Keratinocyte (primary cell): ENCODE measurements around the gene C20orf173. TPM values are rescaled to one million over a fixed set of nuclear protein-coding genes. Genes with fewer than 3 reads are reported as not detected.

Experiments used
- DNase-seq: peaks from one replicate; pipeline ENCODE4 v3.0.0-alpha.2; 2011; ENCODE audit warnings: low read depth, missing footprints, low spot score
- FAIRE-seq: peaks from 2 replicates; lab custom pipeline; 2011; peaks lifted over from hg19 to GRCh38; lab: Jason Lieb, UNC
- H2AFZ ChIP-seq: 2 replicates; pipeline ENCODE4 v1.6.0; 2012; ENCODE audit warnings: low read length, control low read depth, inconsistent platforms; ENCODE audit not compliant: control insufficient read depth
- H3K27ac ChIP-seq: 2 replicates; pipeline ENCODE4 v1.5.1; 2011; ENCODE audit warnings: low read length; ENCODE audit not compliant: control insufficient read depth, insufficient read depth
- H3K27me3 ChIP-seq: 3 replicates; pipeline ENCODE4 v1.6.0; 2011; ENCODE audit warnings: low read length; ENCODE audit not compliant: control insufficient read depth, insufficient read depth; ENCODE audit errors: extremely low read depth
- H3K36me3 ChIP-seq, 2 experiments: 2 replicates in 1 of 2; 3 replicates in 1 of 2; pipeline ENCODE4 v1.5.1; 2011; ENCODE audit warnings: low read length in 2 of 2, mild to moderate bottlenecking in 1 of 2; ENCODE audit not compliant: control insufficient read depth in 2 of 2, insufficient read depth in 2 of 2; ENCODE audit errors: extremely low read depth in 1 of 2
- H3K4me1 ChIP-seq: 3 replicates; pipeline ENCODE4 v1.5.1; 2011; ENCODE audit warnings: low read length; ENCODE audit not compliant: control insufficient read depth, insufficient read depth; ENCODE audit errors: extremely low read depth
- H3K4me2 ChIP-seq: 3 replicates; pipeline ENCODE4 v1.6.0; 2011; ENCODE audit warnings: low read depth, low read length; ENCODE audit not compliant: control insufficient read depth, insufficient read depth; ENCODE audit errors: extremely low read depth
- H3K4me3 ChIP-seq, 3 experiments: fragments of 200-600 bp in 1 of 3; sonication (generic) in 1 of 3; 2 replicates in 2 of 3; 3 replicates in 1 of 3; pipeline ENCODE4 v1.5.1; 2011 to 2016; ENCODE audit warnings: low read length in 3 of 3, mild to moderate bottlenecking in 3 of 3, control low read depth in 2 of 3, inconsistent platforms in 1 of 3, low read depth in 1 of 3, mixed read lengths in 1 of 3, mixed run types in 1 of 3, moderate library complexity in 1 of 3; ENCODE audit not compliant: control insufficient read depth in 2 of 3, insufficient read depth in 2 of 3; ENCODE audit errors: extremely low read depth in 1 of 3
- H3K79me2 ChIP-seq: 2 replicates; pipeline ENCODE4 v1.6.0; 2012; ENCODE audit warnings: low read length; ENCODE audit not compliant: control insufficient read depth, insufficient read depth
- H3K9ac ChIP-seq: 3 replicates; pipeline ENCODE4 v1.6.0; 2011; ENCODE audit warnings: low read length; ENCODE audit not compliant: control insufficient read depth, insufficient read depth; ENCODE audit errors: extremely low read depth
- H3K9me1 ChIP-seq: 3 replicates; pipeline ENCODE4 v1.6.0; 2011; ENCODE audit warnings: low read length; ENCODE audit not compliant: control insufficient read depth, insufficient read depth; ENCODE audit errors: extremely low read depth
- H3K9me3 ChIP-seq: 2 replicates; pipeline ENCODE4 v1.5.1; 2012; ENCODE audit warnings: low read depth, low read length; ENCODE audit not compliant: control insufficient read depth
- H4K20me1 ChIP-seq: 3 replicates; pipeline ENCODE4 v1.6.0; 2011; ENCODE audit warnings: low read length; ENCODE audit not compliant: control insufficient read depth, insufficient read depth; ENCODE audit errors: extremely low read depth
- CTCF ChIP-seq, 3 experiments: IDR thresholded peaks in 1 of 3; conservative IDR thresholded peaks in 1 of 3; optimal IDR thresholded peaks in 1 of 3; 2 replicates in 2 of 3; 3 replicates in 1 of 3; pipeline versions ENCODE3 to v1.5.1; 2011; ENCODE audit warnings: low read length in 3 of 3, mild to moderate bottlenecking in 3 of 3, moderate library complexity in 2 of 3, control low read depth in 1 of 3, inconsistent platforms in 1 of 3; ENCODE audit not compliant: insufficient read depth in 2 of 3; ENCODE audit errors: extremely low read depth in 1 of 3
- EZH2 ChIP-seq: IDR thresholded peaks from one replicate; pipeline ENCODE4 v1.6.1; 2012; ENCODE audit warnings: inconsistent platforms, mild to moderate bottlenecking, low read length, moderate library complexity
- dilution Hi-C: fragments of 300-500 bp; cut with MboI; formaldehyde crosslinking; loops from one replicate; pipeline ENCODE4 v1.7.0; 2020; ENCODE audit warnings: low sequenced_read_pairs; ENCODE audit not compliant: extremely low pct_ligation_motif_present
- polyA plus RNA-seq, 5 experiments: library from polyadenylated mRNA; depleted of rRNA in 3 of 5; stranded (reverse) in 3 of 5; stranded (forward) in 1 of 5; unstranded in 1 of 5; fragments of >200 nt; gene quantifications; 1 replicate in 1 of 5; 2 replicates in 3 of 5; 3 replicates in 1 of 5; pipeline versions ENCODE4 v1.2.1 to v1.2.3, GENCODE V29; 2011 to 2012; ENCODE audit warnings: missing spikeins in 2 of 5, low read depth in 1 of 5, low replicate concordance in 1 of 5

C20orf173 gene
- polyA plus RNA-seq, 1 donor (not counting 4 experiments of a cell fraction or from before 2014, with no cell fraction given) = not detected

DNA sequence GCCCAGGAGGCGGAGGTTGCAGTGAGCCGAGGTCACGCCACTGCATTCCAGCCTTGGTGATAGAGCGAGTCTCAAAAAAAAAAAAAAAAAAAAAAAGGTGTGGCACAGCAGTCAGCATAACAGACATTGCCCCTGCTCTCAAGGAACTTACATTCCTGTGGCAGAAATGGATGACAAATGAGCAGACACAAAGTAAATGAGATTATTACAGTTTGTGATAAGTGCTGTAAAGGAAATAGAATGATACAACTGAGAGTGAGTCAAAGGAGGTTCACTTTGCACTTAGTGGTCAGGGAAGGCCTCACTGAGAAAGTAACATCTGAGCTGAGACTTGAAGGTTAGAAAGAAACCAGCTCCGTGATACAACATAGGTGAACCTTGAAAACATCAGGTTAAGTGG lies 37.6 kb downstream of the C20orf173 start:
- Histone ChIP-seq H3K9me3 (no peaks in the 10 kb centered on the region), H3K27me3 (no peaks in the 10 kb centered on the region), H4K20me1 (no peaks in the 10 kb centered on the region), H3K4me1 (no peaks in the 10 kb centered on the region), H3K79me2 (no peaks in the 10 kb centered on the region), H3K36me3 (peaks cover 24 to 25% of the 10 kb centered on the region in 2 experiments), H3K27ac (no peak overlapping the region), H3K4me2 (no peak overlapping the region), H2AFZ (no peak overlapping the region), H3K9ac (no peak overlapping the region), H3K4me3 (no peak overlapping the region), H3K9me1 (no peaks in the 10 kb centered on the region)
- TF ChIP-seq CTCF (optimal IDR thresholded peaks at IDR 0.05 in 1 of 3, IDR thresholded peaks at IDR 0.05 in 1 of 3, conservative IDR thresholded peaks at IDR 0.05 in 1 of 3; ENCODE audit: extremely low read depth in 1 of 3, insufficient read depth in 2 of 3, low read length in 3 of 3) (no peak), EZH2 (no peak)
- no peak for DNase-seq
- dilution Hi-C loops = no loop called here
- FAIRE-seq = no peak

- no peak overlapping the region for H3K4me3 ChIP-seq
- H3K4me1 ChIP-seq = no peaks in the 10 kb centered on the region
- no peak for TF ChIP-seq CTCF (optimal IDR thresholded peaks at IDR 0.05 in 1 of 3, IDR thresholded peaks at IDR 0.05 in 1 of 3, conservative IDR thresholded peaks at IDR 0.05 in 1 of 3; ENCODE audit: extremely low read depth in 1 of 3, insufficient read depth in 2 of 3, low read length in 3 of 3)
- TF ChIP-seq EZH2 = no peak
- no peak overlapping the region for H2AFZ ChIP-seq
- no peaks in the 10 kb centered on the region for H3K9me3 ChIP-seq
- H3K27me3 ChIP-seq = no peaks in the 10 kb centered on the region
- no peaks in the 10 kb centered on the region for H3K79me2 ChIP-seq
- H3K27ac ChIP-seq = no peak overlapping the region
- FAIRE-seq (no peak), DNase-seq (no peak)
- dilution Hi-C loops = no loop called here
- no peaks in the 10 kb centered on the region for H4K20me1 ChIP-seq
- H3K9me1 ChIP-seq = no peaks in the 10 kb centered on the region
- peaks cover 23 to 25% of the 10 kb centered on the region in 2 experiments for H3K36me3 ChIP-seq
- H3K4me2 ChIP-seq = no peak overlapping the region
- no peak overlapping the region for H3K9ac ChIP-seq
Measured at GRCh38 chr20:35490736-35491181, 38.7 kb downstream of the C20orf173 start.
